Activated CD4-positive, CD25-positive, alpha-beta regulatory T cell (primary cell): ENCODE results near the gene RECQL.
"Not testable (repeated sequence)": the region's sequence is repeated elsewhere in the genome, so short reads cannot be mapped to it uniquely, and the experiment has no call there.

Experiments
- DNase-seq, 4 experiments: peaks; one replicate each; lab custom pipeline; 2025; lab: John Stamatoyannopoulos, UW

Gene RECQL

GRCh38 chr12:21502164-21502496 lies 695 bp upstream of the RECQL start:
- DNase-seq: peak in 2 of 4 experiments; percentile 13 to 16

DNA sequence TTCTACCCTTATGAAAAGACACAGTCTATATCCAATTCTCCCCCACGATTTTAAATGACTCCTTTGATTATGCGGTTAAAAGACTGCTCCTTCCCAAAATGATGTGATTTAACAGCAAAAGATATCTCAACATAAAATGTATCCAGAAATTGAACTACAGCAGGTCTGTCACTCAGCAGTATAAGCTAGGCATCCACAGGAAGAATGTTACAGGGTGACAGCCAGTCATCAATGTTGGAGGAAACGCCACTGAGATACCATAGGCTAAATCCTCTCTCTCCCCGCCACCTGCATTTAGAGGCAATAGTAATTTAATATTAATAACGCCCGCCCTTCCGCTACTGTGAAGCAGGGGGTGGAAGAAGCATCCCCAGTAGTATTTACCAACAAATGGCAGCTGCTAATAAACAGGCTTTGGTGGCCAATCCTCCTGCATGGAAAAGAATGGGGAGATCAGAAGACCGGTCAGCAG lies 613 bp downstream of the RECQL start:
- DNase-seq: no peak

- no peak for DNase-seq
Measured at GRCh38 chr12:21499765-21500164, 1.7 kb downstream of the RECQL start.

GRCh38 chr12:21485998-21486397 lies 15.4 kb downstream of the RECQL start:
- DNase-seq: no peak

DNA sequence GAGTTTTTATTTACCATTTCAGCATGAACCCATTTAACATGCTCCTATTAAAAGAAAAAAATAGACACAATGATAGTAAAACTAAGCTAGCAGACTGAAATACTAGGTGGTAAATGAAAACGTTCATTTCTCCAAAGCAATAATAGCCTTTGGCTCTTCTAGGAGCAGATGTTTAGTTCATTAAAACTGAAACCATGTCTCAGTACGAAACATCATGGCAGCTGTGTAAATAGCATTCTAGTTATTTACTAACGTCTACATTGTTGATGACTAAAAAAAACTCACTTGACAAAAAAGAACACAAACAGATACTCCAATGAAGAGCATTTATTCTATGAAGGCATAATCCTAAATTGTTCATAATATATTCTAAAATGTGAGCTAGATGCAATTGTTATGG lies 17.9 kb downstream of the RECQL start:
- no peak for DNase-seq

GRCh38 chr12:21478756-21479455 lies 22.5 kb downstream of the RECQL start:
- no peak for DNase-seq

- DNase-seq: no peak
Measured at GRCh38 chr12:21476949-21477348, 24.5 kb downstream of the RECQL start.

DNA sequence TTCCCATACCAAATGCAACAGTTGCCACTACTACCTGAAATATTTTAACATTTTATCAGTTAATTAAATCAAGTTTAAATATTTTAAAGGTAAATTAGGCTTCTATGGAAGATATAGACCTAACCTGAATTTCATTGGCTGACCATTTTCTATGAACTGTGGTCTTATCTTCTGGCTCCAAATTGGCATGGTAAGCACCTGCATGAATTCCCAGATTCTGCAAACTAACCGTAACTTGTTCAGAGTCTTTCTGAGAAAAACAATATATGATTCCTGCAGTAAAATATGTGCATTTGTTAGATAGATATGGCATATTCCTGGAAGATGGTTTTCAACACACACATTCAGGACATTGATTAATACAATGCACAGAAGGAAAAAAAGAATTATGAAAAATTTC lies 25.9 kb downstream of the RECQL start:
- DNase-seq: no peak

DNA sequence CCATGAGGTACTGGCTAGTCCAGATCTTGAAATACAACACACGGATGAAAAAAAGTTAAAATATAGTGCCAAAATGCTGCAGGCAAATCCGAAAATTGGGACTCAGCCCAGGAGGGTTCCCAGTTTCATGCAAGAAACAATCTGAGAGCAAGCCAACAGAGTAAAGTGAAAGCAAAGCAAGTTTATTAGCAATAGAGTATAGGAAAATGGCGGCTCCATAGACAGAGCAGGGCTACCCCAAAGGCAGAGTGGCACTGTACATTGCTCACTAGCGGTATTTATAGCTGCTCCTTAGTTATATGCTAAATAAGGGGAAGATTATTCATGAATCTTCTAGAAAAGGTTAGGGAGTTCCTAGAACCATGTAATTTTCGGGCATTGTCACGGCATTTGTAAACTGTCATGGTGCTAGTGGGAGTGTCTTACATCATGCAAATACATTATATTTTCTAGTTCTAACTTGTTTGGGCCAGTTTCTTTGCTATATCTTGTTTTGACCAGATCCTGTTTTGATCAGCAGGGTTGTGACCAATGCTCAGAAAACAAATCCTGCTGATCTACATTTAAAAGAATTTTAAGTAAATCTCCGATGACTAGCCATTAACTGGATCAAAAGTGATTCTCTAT lies 29.1 kb downstream of the RECQL start:
- DNase-seq: no peak

GRCh38 chr12:21471294-21471693 lies 30.1 kb downstream of the RECQL start:
- no peak for DNase-seq

DNA sequence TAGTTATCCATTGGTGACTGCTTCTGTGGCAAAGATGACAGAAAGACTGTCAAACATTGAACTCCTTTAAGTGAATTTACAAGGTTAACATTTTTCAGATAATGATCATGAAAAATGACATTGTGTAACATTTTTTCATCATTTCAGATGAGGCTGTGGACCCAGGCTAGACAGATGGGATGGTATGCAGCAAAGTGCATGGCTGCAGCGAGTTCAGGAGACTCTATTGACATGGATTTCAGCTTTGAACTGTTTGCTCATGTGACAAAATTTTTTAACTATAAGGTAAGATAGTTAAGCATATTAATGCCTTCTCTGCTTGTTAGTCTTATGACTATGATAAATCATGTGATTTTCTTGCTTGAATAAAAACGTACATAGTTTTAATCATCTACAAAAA lies 34.1 kb downstream of the RECQL start:
- DNase-seq: not testable (repeated sequence)

GRCh38 chr12:21459474-21459873 lies 42.0 kb downstream of the RECQL start:
- no peak for DNase-seq

- peak in 1 of 4 experiments; percentile 7 for DNase-seq
Measured at GRCh38 chr12:21456291-21456780, 45.1 kb downstream of the RECQL start.

- DNase-seq: no peak
Measured at GRCh38 chr12:21453312-21453852, 48.1 kb downstream of the RECQL start.

GRCh38 chr12:21451529-21451928 lies 49.9 kb downstream of the RECQL start:
- DNase-seq: no peak

DNA sequence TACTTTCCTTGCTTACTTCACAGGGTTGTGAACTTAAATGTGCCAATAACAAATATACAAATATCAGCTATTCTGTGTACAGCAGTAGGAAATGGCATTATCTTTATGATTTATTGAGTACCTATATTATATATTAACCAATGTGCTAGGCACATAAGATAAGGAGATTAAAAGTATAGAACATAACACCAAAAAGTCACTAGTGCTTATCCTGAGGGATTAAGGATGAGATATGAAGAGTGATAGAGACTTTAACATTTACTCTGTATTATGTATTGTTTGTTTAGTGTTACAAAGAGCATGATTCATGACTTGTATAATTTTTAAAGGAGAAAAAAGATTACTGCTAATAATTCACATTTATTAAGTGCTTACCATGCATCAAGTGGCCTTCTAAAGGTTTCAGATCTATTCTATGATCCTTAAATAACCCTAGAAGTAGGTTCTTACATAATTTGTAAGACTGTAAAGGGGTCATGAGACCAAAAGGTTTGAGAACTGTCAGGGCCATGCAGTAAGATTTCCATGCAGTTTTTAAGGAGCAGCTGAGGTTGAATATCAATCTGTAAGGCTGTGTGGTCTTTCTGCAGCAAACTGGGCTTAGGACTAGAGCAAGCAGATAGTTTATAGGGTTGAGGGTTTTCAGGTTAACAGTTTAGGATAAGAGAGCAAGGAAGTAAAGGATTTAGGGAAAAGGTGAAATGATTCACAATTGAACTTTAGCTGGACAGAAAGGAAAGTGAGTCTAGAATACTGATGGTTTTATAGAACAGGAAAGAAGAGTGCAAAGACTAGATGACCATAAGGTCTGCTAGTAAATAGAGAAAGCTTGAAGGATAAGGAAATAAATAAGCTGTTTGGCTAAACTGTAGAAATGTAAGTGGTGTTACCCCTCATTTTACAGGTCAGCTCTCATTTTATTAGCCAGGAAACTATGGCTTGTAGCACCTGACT lies 57.0 kb downstream of the RECQL start:
- no peak for DNase-seq

GRCh38 chr12:21439347-21439746 lies 62.1 kb downstream of the RECQL start:
- no peak for DNase-seq

GRCh38 chr12:21438643-21439042 lies 62.8 kb downstream of the RECQL start:
- no peak for DNase-seq

DNA sequence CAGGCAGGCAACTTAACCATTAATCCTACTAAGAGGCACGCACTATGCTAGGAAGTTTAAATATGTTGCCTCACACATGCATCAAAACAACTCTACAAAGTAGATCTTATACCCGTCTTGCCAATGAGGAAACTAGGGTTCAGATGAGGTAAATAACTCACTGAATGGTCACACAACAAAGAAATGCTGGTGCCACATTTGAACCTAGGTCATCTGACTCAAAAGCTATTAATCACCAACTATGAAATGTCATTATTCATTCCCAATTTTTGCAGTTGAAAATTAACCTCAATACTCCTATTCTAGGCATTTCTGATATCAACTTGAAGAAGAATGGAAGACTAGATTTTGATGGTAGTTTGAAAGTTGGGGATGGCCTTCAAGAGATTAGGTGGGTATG lies 66.7 kb downstream of the RECQL start:
- DNase-seq: no peak

- no peak for DNase-seq
Measured at GRCh38 chr12:21433525-21433924, 67.9 kb downstream of the RECQL start.

GRCh38 chr12:21429994-21430393 lies 71.4 kb downstream of the RECQL start:
- no peak for DNase-seq

- no peak for DNase-seq
Measured at GRCh38 chr12:21428241-21428640, 73.2 kb downstream of the RECQL start.
